NCI-H460 (cell line): Measurements from ENCODE around the gene CHAC1. TPM values are rescaled to one million over a fixed set of nuclear protein-coding genes. Genes with fewer than 3 reads are reported as not detected.

ENCODE experiments used
- DNase-seq: peaks from one replicate; pipeline ENCODE4 v3.0.0-alpha.2; 2016; ENCODE audit warnings: low read depth; ENCODE audit errors: extremely low read depth
- small RNA-seq, 2 experiments: library from RNA; depleted of rRNA; stranded (forward); fragments of <200 nt; gene quantifications; one replicate each; pipeline ENCODE3, GENCODE V24; 2014
- total RNA-seq: library from RNA; depleted of rRNA; stranded (reverse); fragments of >200 nt; shearing (Covaris generic); gene quantifications from 2 replicates; pipeline ENCODE4 v1.2.3, GENCODE V29; 2014; rRNA removed

Gene CHAC1
- total RNA-seq, 1 experiment from 2014 or later, result 61.1 TPM

GRCh38 chr15:40981186-40981585, 27.9 kb downstream of the CHAC1 start:
- no peak for DNase-seq

- no peak for DNase-seq
These were observed 29.6 kb downstream of the CHAC1 start for GRCh38 chr15:40982855-40983254.

- DNase-seq, result no peak
These were observed 31.1 kb downstream of the CHAC1 start for GRCh38 chr15:40984406-40984805.

GRCh38 chr15:40984964-40985363, 31.7 kb downstream of the CHAC1 start:
- no peak for DNase-seq

- no peak for DNase-seq
These were observed 32.5 kb downstream of the CHAC1 start for GRCh38 chr15:40985541-40986330.

- no peak for DNase-seq
These were observed 33.5 kb downstream of the CHAC1 start for GRCh38 chr15:40986820-40987219.

GRCh38 chr15:40988156-40988555, 34.9 kb downstream of the CHAC1 start:
- DNase-seq, result no peak

- no peak for DNase-seq
These were observed 36.8 kb downstream of the CHAC1 start for GRCh38 chr15:40990080-40990479.

GRCh38 chr15:40990789-40991188, 37.5 kb downstream of the CHAC1 start:
- DNase-seq, result no peak

GRCh38 chr15:40991355-40991754, 38.1 kb downstream of the CHAC1 start:
- DNase-seq, result no peak

GRCh38 chr15:40992241-40992741, 39.0 kb downstream of the CHAC1 start:
- DNase-seq, result no peak

GRCh38 chr15:40992825-40993224, 39.6 kb downstream of the CHAC1 start:
- no peak for DNase-seq

- no peak for DNase-seq
These were observed 42.4 kb downstream of the CHAC1 start for GRCh38 chr15:40995656-40996055.

- DNase-seq, result no peak
These were observed 45.9 kb downstream of the CHAC1 start for GRCh38 chr15:40999190-40999589.

GRCh38 chr15:41001524-41002214, 48.4 kb downstream of the CHAC1 start:
- no peak for DNase-seq

- no peak for DNase-seq
These were observed 51.2 kb downstream of the CHAC1 start for GRCh38 chr15:41004490-41004889.

Small RNAs within 50 kb of the gene (small RNA-seq; reads per million reads assigned to genes)
- 0 reads per million in 2 experiments for gene ISCA1P4

Other genes starting within 250 kb of the CHAC1 start
- gene RMDN3, start 198.2 kb upstream of the CHAC1 start, total RNA-seq, result 15.2 and 19.7 TPM in 2 replicates
- 7.1 and 8.7 TPM in 2 replicates for gene GCHFR, start 189.4 kb upstream of the CHAC1 start, total RNA-seq
- gene C15orf62, start 183.5 kb upstream of the CHAC1 start, total RNA-seq, result 0.25 and 0.40 TPM in 2 replicates
- gene ZFYVE19, start 146.4 kb upstream of the CHAC1 start, total RNA-seq, result 9.6 and 14.6 TPM in 2 replicates
- gene DNAJC17, start 146.0 kb upstream of the CHAC1 start, total RNA-seq, result 27.3 and 27.9 TPM in 2 replicates
- not detected in 2 replicates for gene PPP1R14D, start 124.8 kb upstream of the CHAC1 start, total RNA-seq
- 1.7 and 2.4 TPM in 2 replicates for gene SPINT1, start 109.4 kb upstream of the CHAC1 start, total RNA-seq
- gene RHOV, start 79.2 kb upstream of the CHAC1 start, total RNA-seq, result 0.14 and 0.57 TPM in 2 replicates
- gene VPS18, start 59.0 kb upstream of the CHAC1 start, total RNA-seq, result 10.5 and 11.4 TPM in 2 replicates
- gene DLL4, start 24.1 kb upstream of the CHAC1 start, total RNA-seq, result 0.05 TPM in 1 of 2 replicates, not detected in the other
- gene INO80, start 162.8 kb downstream of the CHAC1 start, total RNA-seq, result 22.9 and 25.2 TPM in 2 replicates